GM21825 (cell line): ENCODE data around the gene KCNK7.
A peak's percentile ranks its signal among the peaks of the same experiment; 100 is the strongest.

Experiments
- ATAC-seq: cut with Tn5 transposase; IDR thresholded peaks from one replicate; pipeline ENCODE4 v1.9.1; 2021; ENCODE audit warnings: mild to moderate bottlenecking, moderate library complexity; ENCODE audit not compliant: unreplicated experiment

The KCNK7 gene

GRCh38 chr11:65629579-65629978 lies 34.0 kb upstream of the KCNK7 start:
- no peak for ATAC-seq

GRCh38 chr11:65627202-65627601 lies 31.6 kb upstream of the KCNK7 start:
- no peak for ATAC-seq

GRCh38 chr11:65625628-65626342 lies 30.2 kb upstream of the KCNK7 start:
- ATAC-seq, result no peak

DNA sequence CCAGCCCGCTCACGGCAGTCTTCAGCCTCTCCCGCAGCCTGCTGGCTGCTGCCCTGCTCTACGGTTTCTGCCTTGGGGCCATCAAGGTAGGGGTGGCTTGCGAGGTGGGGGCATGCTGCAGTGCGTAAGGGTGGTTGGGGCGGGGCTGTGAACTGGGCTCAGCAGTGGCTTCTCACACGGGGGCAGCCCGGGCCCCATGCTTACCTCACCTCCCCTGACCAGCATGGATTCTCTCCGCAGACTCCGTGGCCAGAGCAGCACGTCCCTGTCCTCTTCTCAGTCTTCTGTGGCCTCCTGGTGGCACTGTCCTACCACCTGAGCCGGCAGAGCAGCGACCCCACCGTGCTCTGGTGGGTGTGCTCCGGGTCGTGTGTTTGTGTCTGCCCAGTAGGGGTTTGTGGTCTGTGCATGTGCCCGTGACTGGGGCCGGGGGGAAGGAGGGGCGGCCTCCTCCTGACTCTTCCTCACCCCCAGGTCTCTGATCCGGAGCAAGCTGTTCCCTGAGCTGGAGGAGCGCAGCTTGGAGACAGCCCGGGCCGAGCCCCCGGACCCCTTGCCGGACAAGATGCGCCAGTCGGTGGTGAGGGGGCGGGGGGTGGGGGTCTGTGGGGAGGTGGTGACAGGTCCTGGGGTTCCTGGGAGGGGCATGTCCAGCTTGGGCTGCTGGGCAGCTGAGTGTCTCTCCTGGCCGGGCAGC lies 29.5 kb upstream of the KCNK7 start:
- ATAC-seq, result no peak

GRCh38 chr11:65623852-65624616 lies 28.4 kb upstream of the KCNK7 start:
- no peak for ATAC-seq

- no peak for ATAC-seq
These were observed 27.6 kb upstream of the KCNK7 start for GRCh38 chr11:65623177-65623576.

DNA sequence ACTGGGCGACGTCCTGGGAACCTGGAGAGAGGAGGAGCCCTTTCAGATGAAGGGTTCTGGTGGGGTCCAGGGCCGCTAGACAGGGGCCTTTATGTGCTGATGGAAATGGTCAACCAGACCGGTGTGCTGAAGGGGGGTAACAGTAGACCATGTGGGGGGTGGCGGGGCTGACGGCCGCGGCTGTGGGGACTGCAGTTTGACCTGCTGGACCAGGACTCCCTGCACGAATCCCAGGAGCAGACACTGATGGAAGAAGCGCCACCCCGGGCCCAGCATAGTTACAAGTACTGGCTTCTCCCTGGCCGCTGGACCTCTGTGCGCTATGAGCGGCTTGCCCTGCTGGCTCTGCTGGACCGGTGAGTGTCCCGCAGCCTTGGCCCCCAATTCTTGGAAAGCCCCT lies 26.4 kb upstream of the KCNK7 start:
- ATAC-seq, result no peak

- ATAC-seq, result no peak
These were observed 25.9 kb upstream of the KCNK7 start for GRCh38 chr11:65621460-65621859.

DNA sequence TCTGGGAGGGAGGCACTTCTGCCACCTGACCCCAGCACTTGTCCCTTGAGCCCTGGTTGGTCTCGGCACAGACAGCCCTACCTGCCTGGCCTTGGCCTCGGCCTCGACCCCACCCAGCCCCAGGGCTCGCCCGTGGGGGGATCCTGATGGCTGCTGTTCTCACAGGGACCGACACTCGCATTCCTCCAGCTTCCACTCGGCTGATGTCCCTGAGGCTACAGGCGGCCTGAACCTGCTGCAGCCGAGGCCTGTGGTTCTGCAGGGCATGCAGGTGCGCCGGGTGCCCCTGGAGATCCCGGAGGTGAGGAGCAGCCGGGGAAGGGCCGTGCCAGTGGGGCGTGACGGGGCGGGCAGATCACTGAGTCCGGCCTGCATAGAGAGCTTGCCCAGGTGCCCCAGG lies 25.1 kb upstream of the KCNK7 start:
- ATAC-seq, result no peak

DNA sequence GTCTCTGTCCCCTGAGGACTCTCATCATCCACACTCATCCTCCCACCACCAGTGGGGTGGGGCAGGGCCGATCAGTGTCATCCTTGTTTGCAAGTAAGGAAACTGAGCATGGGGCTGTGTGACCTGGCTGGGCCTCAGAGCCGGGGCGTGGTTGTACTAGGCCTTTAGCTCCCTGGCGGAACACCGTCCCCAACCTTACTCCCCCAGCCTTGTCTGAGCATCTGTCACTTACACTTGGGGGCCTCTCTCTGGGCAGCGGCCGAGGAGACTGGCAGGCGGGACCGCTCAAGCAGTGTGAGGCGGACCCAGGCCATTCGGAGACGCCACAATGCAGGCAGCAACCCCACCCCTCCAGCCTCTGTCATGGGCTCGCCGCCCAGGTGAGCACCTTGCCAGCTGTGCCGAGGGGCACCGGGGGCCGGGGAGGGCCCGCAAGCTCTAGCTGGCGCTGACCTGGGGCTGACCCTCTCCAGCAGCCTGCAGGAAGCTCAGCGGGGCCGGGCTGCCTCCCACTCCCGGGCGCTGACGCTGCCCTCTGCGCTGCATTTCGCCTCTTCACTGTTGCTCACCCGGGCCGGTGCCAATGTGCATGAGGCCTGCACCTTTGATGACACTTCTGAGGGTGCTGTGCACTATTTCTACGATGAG lies 23.8 kb upstream of the KCNK7 start:
- no peak for ATAC-seq

- no peak for ATAC-seq
These were observed 23.2 kb upstream of the KCNK7 start for GRCh38 chr11:65618763-65619162.

GRCh38 chr11:65617990-65618751 lies 22.6 kb upstream of the KCNK7 start:
- ATAC-seq, result no peak

DNA sequence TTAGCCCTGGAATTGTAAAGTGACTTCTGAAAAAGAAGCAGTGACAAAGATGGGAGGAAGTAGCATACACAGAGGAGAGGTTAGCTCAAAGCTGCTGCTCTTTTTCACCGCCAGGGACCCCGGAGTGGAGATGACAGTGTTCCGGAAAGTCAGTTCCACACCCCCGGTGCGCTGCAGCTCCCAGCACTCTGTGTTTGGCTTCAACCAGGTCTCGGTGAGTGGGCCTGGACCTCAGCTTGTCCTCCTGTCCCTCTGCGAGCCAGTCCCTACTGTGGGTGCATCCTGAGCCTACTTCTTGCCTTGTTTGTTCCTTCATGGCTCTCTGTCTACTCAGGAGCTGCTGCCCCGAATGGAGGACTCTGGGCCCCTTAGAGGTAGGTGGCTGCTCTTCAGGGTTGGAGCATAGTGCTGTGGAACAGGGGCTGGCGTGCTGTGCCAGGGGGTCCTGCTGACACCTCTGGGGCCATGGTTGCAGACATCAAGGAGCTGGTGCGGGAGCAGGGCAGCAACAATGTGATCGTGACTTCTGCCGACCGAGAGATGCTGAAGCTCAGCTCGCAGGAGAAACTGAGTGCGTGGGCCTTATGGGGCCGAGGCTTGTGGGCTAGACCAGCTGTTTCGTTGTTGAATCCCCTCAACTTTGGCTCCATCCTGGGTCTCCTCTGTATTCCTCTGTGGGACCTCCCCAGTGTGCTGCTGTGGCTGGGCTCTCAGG lies 21.7 kb upstream of the KCNK7 start:
- ATAC-seq, result no peak

GRCh38 chr11:65616575-65617001 lies 21.0 kb upstream of the KCNK7 start:
- ATAC-seq, result no peak

GRCh38 chr11:65615950-65616574 lies 20.5 kb upstream of the KCNK7 start:
- ATAC-seq, result peak; percentile 2

DNA sequence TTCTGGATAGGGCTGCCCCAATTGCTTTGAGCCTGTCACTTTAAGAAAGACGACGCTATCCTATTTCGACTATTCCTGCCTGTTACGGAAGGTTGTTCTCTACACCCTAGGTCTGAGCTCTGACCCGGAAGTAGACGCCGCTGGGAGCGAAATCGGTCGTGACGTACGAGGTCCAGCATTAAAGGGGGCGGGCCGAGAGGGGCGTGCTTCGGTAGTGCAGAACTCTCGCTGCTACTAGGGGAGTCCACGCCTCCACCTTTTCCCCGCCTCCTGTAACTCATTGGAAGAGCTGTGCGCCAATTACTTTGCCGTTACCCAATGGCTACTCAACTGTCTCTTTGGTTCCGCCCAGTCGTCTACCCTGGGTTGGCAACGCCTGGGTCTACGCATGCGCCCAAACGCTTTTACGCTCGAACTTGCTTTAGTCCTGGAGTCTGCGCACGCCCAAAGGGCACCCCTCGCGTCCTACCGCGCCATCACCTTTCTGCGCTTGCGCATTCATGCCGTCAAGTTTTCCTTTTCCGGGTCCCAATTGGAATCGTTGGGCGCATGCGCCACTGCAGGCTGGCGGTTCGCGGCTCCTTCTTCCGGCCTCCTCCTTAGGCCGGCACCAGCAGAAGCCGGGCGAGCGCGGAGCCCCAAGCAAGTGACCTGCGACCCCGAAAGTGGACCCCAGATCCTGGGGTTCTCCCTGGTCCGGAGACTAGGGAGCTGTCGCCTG lies 19.8 kb upstream of the KCNK7 start, which contains the start of gene PCNX3:
TSS of gene PCNX3 (plus strand) at position 548 of the 721 bp plus-strand sequence. CDS start 536 bp downstream, outside the sequence.
- ATAC-seq, result peak; percentile 66

DNA sequence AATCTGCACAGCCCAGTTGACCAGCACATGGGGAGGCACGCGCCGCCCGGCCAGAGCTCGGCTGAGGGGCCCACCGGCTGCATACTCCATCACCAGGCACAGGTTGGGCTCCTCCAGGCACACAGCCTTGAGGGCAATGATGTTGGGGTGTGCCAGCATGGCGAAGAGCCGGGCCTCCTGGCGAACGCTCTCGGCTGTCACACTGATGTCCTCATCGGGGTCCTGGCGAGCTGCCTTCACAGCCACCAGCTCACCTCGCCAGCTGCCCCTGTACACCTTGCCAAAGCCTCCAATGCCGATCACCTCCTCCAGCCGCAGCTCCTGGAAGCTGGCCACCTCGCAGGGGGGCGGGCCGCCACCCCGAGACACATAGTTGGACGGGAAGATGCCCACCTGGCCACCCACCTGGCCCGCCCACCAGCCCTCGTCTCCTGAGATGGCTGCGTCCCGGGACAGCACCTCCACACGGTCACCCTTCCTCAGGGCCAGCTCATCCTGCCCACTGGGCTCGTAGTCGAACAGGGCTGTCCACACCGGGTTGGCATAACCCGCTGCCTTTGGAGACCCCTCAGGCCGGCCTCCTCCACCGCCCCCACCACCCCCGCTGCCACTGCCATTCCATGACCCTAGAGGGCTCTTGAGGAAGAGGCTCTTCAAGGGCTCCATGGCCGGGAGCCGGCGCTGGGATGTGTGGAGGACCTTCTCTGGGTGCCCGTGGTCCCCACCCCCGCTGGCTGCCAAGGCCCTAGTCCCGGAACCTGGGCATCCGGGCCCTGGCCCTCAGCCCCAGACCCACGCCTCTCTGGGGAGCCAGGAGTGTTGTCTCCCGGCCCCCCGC lies 17.7 kb upstream of the KCNK7 start:
- no peak for ATAC-seq

DNA sequence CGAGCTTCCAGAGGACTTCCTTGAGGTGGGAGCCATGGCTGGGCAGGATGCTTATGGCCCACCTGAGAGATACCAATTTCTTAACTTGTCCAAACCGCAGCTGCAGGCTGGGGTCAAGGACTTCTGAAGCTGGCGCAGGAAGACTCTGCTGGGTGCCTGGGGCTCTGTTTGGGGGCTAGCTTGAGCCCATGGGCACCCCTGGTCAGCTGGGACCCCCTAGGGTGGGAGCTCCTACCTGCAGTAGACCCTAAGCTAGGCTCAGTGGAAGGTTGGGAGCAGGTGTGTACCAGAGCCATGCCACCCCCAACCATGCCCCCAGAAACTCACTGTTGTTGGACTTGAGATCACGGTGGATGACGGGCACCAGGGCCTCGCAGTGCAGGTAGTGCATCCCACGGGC lies 17.1 kb upstream of the KCNK7 start:
- ATAC-seq, result no peak
